Endothelial cell of umbilical vein (primary cell): ENCODE results near the gene CLDN11. TPM values are rescaled to one million over a fixed set of nuclear protein-coding genes. Genes with fewer than 3 reads are reported as not detected.

Experiments used
- Bru-seq: library from RNA; stranded (reverse); fragments of 400-500 nt; gene quantifications from one replicate; lab custom pipeline; 2021; lab: Mats Ljungman, UMichigan
- BruChase-seq, 2 experiments: library from RNA; stranded (reverse); fragments of 400-500 nt; gene quantifications; one replicate each; lab custom pipeline; 2021; lab: Mats Ljungman, UMichigan
- BruUV-seq: library from RNA; stranded (reverse); fragments of 400-500 nt; replicated peaks from 2 replicates; lab custom pipeline; 2021; lab: Mats Ljungman, UMichigan
- CTCF ChIA-PET: fragments of 300-600, 350-600 bp; sonication (Branson Sonifier 250); formaldehyde crosslinking; loops from one replicate; lab custom pipeline; 2021; ENCODE audit warnings: antibody characterized with exemption, inconsistent platforms; lab: Charles Lee
- POLR2A ChIA-PET: fragments of 300-600, 350-600 bp; sonication (Branson Sonifier 250); formaldehyde crosslinking; loops from one replicate; lab custom pipeline; 2021; ENCODE audit warnings: antibody characterized with exemption, inconsistent platforms; lab: Charles Lee
- DNase-seq: peaks from one replicate; pipeline ENCODE4 v3.0.0-alpha.2; 2011; ENCODE audit warnings: low read depth, low spot score
- FAIRE-seq: peaks from 2 replicates; lab custom pipeline; 2011; peaks lifted over from hg19 to GRCh38; lab: Jason Lieb, UNC
- H2AFZ ChIP-seq: 2 replicates; pipeline ENCODE4 v1.6.0; 2012; ENCODE audit warnings: low read depth, low read length, control low read depth, inconsistent platforms
- H3K27ac ChIP-seq: 2 replicates; pipeline ENCODE4 v1.5.1; 2011; ENCODE audit warnings: low read depth, mild to moderate bottlenecking, control low read depth, low read length, moderate library complexity; ENCODE audit not compliant: insufficient read depth
- H3K27me3 ChIP-seq, 2 experiments: 2 replicates each; pipeline versions ENCODE4 v1.6.0 to v1.6.1; 2011; ENCODE audit warnings: low read length in 2 of 2, mixed read lengths in 1 of 2; ENCODE audit not compliant: control insufficient read depth in 2 of 2, insufficient read depth in 2 of 2
- H3K36me3 ChIP-seq, 2 experiments: 2 replicates in 1 of 2; 3 replicates in 1 of 2; pipeline ENCODE4 v1.5.1; 2011; ENCODE audit warnings: low read length in 2 of 2, mild to moderate bottlenecking in 1 of 2, moderate library complexity in 1 of 2; ENCODE audit not compliant: control insufficient read depth in 2 of 2, insufficient read depth in 2 of 2; ENCODE audit errors: extremely low read depth in 1 of 2
- H3K4me1 ChIP-seq: 3 replicates; pipeline ENCODE4 v1.5.1; 2011; ENCODE audit warnings: mild to moderate bottlenecking, low read length; ENCODE audit not compliant: control insufficient read depth, insufficient read depth; ENCODE audit errors: extremely low read depth
- H3K4me2 ChIP-seq: 2 replicates; pipeline ENCODE4 v1.6.1; 2011; ENCODE audit warnings: low read length, control low read depth, mixed read lengths; ENCODE audit not compliant: insufficient read depth
- H3K4me3 ChIP-seq, 3 experiments: fragments of 200-600 bp in 1 of 3; sonication (generic), shearing (Covaris generic) in 1 of 3; replicated peaks in 1 of 3; 2 replicates each; pipeline ENCODE4 v1.5.1; 2011 to 2016; ENCODE audit warnings: control low read depth in 3 of 3, low read length in 3 of 3, mild to moderate bottlenecking in 2 of 3, inconsistent platforms in 1 of 3, low read depth in 1 of 3, moderate library complexity in 1 of 3; ENCODE audit not compliant: insufficient read depth in 1 of 3
- H3K79me2 ChIP-seq: 2 replicates; pipeline ENCODE4 v1.6.0; 2012; ENCODE audit warnings: low read length, inconsistent platforms; ENCODE audit not compliant: control insufficient read depth, insufficient read depth
- H3K9ac ChIP-seq: replicated peaks from 2 replicates; pipeline ENCODE3; 2011; ENCODE audit warnings: low read length, control low read depth; ENCODE audit not compliant: insufficient read depth; ENCODE audit errors: extremely low read depth
- H3K9me1 ChIP-seq: replicated peaks from 3 replicates; pipeline ENCODE4 v1.6.0; 2011; ENCODE audit warnings: mild to moderate bottlenecking, low read length; ENCODE audit not compliant: control insufficient read depth, insufficient read depth; ENCODE audit errors: extremely low read depth
- H3K9me3 ChIP-seq: replicated peaks from 2 replicates; pipeline ENCODE4 v1.5.1; 2012; ENCODE audit warnings: low read length, inconsistent platforms; ENCODE audit not compliant: control insufficient read depth, insufficient read depth
- H4K20me1 ChIP-seq: replicated peaks from 2 replicates; pipeline ENCODE3; 2011; ENCODE audit warnings: mild to moderate bottlenecking, low read length; ENCODE audit not compliant: control insufficient read depth, insufficient read depth; ENCODE audit errors: extremely low read depth
- CTCF ChIP-seq, 2 donors: IDR thresholded peaks; 1 replicate in 1 of 2; 2 replicates in 1 of 2; pipeline ENCODE4 v1.5.1; 2011; ENCODE audit warnings: low read length in 2 of 2, mild to moderate bottlenecking in 2 of 2, moderate library complexity in 2 of 2, control low read depth in 1 of 2, inconsistent platforms in 1 of 2, low read depth in 1 of 2; ENCODE audit not compliant: insufficient read depth in 1 of 2; ENCODE audit errors: extremely low read depth in 1 of 2
- JUN ChIP-seq: IDR thresholded peaks from 2 replicates; pipeline ENCODE4 v1.6.1; 2011; ENCODE audit warnings: borderline replicate concordance, low read depth; ENCODE audit not compliant: insufficient read length, insufficient read depth
- POLR2A ChIP-seq: IDR thresholded peaks from 2 replicates; pipeline ENCODE4 v1.6.1; 2012; ENCODE audit warnings: low read depth, mild to moderate bottlenecking, control low read depth, low read length
- POLR2AphosphoS5 ChIP-seq: IDR thresholded peaks from 2 replicates; pipeline ENCODE4 v1.6.1; 2012; ENCODE audit warnings: low read depth, mild to moderate bottlenecking, control low read depth, low read length, moderate library complexity; ENCODE audit not compliant: insufficient read depth
- dilution Hi-C: fragments of 300-500 bp; cut with MboI; formaldehyde crosslinking; loops from one replicate; pipeline ENCODE4 v1.15.0; 2019; ENCODE audit warnings: low sequenced_read_pairs; ENCODE audit not compliant: extremely low pct_ligation_motif_present
- intact Hi-C: fragments of 100-400 bp; cut with micrococcal nuclease; formaldehyde crosslinking; loops from one replicate; pipeline ENCODE4 v1.10.0; 2022
- long read RNA-seq: library from polyadenylated mRNA; stranded (forward); transcript quantifications from one replicate; pipeline ENCODE4 v2.0.0, GENCODE V29; 2021
- polyA minus RNA-seq, 3 experiments: library from RNA; depleted of rRNA, polyadenylated mRNA; stranded (reverse); fragments of >200 nt; gene quantifications; 1 replicate in 1 of 3; 2 replicates in 2 of 3; pipeline ENCODE4 v1.2.3, GENCODE V29; 2011
- polyA plus RNA-seq, 4 experiments: library from polyadenylated mRNA; depleted of rRNA in 3 of 4; stranded (reverse) in 3 of 4; unstranded in 1 of 4; fragments of >200 nt; gene quantifications; 2 replicates each; pipeline versions ENCODE4 v1.2.1 to v1.2.3, GENCODE V29; 2011 to 2012; ENCODE audit warnings: missing spikeins in 1 of 4
- total RNA-seq: library from RNA; stranded (reverse); gene quantifications from 2 replicates; pipeline ENCODE4 v1.2.3, GENCODE V29; 2021

CLDN11 gene
- total RNA-seq (344 and 395 TPM in 2 replicates), polyA plus RNA-seq (147 and 178 TPM in 2 replicates), polyA minus RNA-seq (90.8 and 139 TPM in 2 replicates), Bru-seq, nascent RNA (percentile 99 among the genes with signal in this experiment), BruChase-seq, experiment 1, labeled RNA remaining after a 6-hour chase (percentile 100 among the genes with signal in this experiment), BruChase-seq, experiment 2, labeled RNA remaining after a 2-hour chase (percentile 100 among the genes with signal in this experiment)
- 142 and 185 TPM in 2 replicates for polyA plus RNA-seq (2011; cell fraction: cytosol; rRNA removed)
- polyA plus RNA-seq (2011; cell fraction: nucleus; rRNA removed) = 63.2 and 65.1 TPM in 2 replicates
- polyA plus RNA-seq (2012) = 84.8 and 369 TPM in 2 replicates
- not detected for polyA minus RNA-seq (2011; cell fraction: cytosol; rRNA and poly(A)+ RNA removed)
- 35.4 and 38.8 TPM in 2 replicates for polyA minus RNA-seq (2011; cell fraction: nucleus; rRNA and poly(A)+ RNA removed)
- long read RNA-seq, transcript CLDN11-204 (2 exons, 998 nt) = minor isoform, 13 of 42 reads
- long read RNA-seq, transcript CLDN11-201 (3 exons, 2,169 nt) = major isoform, 16 of 42 reads
- long read RNA-seq, partial matches to known transcripts = 8 of 42 reads
- long read RNA-seq, other reads (novel, unspliced or antisense) = 1 of 42 reads

- TF ChIP-seq POLR2AphosphoS5 (peak; percentile 91), POLR2A (peak; percentile 86), JUN (no peak), CTCF (IDR thresholded peaks at IDR 0.05; ENCODE audit: extremely low read depth in 1 of 2, insufficient read depth in 1 of 2, low read depth in 1 of 2, low read length in 2 of 2) (peak in 1 of 2 donors; percentile 5)
- no peaks in the 10 kb centered on the region for H3K9me1 ChIP-seq
- H3K4me2 ChIP-seq = peak within 1 kb of the TSS; percentile 83
- no peaks in the 10 kb centered on the region for H3K27me3 ChIP-seq
- FAIRE-seq = peak; percentile 47
- peaks cover 56% of the 10 kb centered on the region for H3K79me2 ChIP-seq
- H3K4me1 ChIP-seq = peaks cover 30% of the 10 kb centered on the region
- dilution Hi-C loops (no loop called here), intact Hi-C loops (loop anchor here (1.0 to 2.0 kb wide), 4 partner anchors 104 to 391 kb away; no protein-coding TSS in a partner anchor)
- peak within 1 kb of the TSS; percentile 84 for H3K27ac ChIP-seq
- peak; percentile 22 for DNase-seq
- H2AFZ ChIP-seq = peak within 1 kb of the TSS; percentile 83
- peak within 1 kb of the TSS; percentile 89 for H3K9ac ChIP-seq
- H4K20me1 ChIP-seq = no peaks in the 10 kb centered on the region
- peak within 1 kb of the TSS; percentile 55 to 86 (median 65) for H3K4me3 ChIP-seq
- ChIA-PET POLR2A (no interaction called here), CTCF (interaction anchor here (1.0 to 11.4 kb wide), 6 partner anchors 12 to 451 kb away, joined by 3 to 525 read pairs (median 5); partner anchors contain the start of gene RPL22L1)
- no peaks in the 10 kb centered on the region for H3K36me3 ChIP-seq
- H3K9me3 ChIP-seq = no peaks in the 10 kb centered on the region
- TSS peak; percentile 47 for BruUV-seq
These were observed at the start of gene CLDN11 for GRCh38 chr3:170418422-170419398. Gene CLDN11, plus strand, starts transcription at chr3:170418868. Its CDS starts 199 bp downstream, at chr3:170419067.
